Stimulated activated CD4-positive, alpha-beta T cell treated with anti-CD3 and anti-CD28 coated beads, Interleukin-12 subunit alpha, Interleukin-12 subunit beta, amount 100 ng/mL, for 24 hours (primary cell): Measurements from ENCODE around the gene HSF5.
"Not testable (repeated sequence)": the region's sequence is repeated elsewhere in the genome, so short reads cannot be mapped to it uniquely, and the experiment has no call there.

Source experiments
- DNase-seq, 2 experiments: peaks; one replicate each; pipeline ENCODE4 v3.0.0-alpha.2; 2020; ENCODE audit warnings: low read depth in 2 of 2

The HSF5 gene

DNA sequence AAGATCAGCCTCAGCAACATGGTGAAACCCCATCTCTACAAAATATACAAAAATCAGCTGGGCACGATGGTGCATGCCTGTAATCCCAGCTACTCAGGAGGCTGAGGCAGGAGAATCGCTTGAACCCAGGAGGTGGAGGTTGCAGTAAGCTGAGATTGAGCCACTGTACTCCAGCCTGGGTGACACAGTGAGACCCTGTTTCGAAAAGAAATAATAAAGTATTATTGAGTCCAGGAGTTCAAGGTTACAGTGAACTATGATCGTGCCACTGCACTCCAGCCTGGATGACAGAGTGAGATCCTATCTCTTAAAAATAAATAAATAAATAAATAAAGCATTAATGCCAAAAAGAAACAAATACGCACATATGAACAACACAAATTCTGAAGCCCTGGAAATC is 6.4 kb downstream of the HSF5 start:
- DNase-seq = not testable (repeated sequence)

DNA sequence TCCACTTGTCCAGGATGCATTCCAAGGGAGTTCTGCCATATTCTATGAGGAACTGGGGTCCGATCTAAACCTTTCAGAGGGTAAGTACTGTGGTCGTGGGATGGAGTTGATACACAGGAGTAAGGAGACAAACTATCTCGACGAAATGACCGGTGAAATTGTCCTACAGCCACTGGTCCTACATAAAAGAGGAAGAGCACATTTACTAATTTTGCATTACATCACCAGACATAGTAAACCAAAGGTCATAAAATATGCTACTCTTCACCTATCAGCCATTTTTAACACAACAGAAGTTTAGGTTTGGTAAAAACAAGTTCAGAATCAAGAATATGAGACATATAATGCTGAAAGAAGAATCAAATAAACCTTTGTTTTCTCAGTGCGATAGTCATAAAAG is 8.1 kb downstream of the HSF5 start:
- DNase-seq = no peak

DNA sequence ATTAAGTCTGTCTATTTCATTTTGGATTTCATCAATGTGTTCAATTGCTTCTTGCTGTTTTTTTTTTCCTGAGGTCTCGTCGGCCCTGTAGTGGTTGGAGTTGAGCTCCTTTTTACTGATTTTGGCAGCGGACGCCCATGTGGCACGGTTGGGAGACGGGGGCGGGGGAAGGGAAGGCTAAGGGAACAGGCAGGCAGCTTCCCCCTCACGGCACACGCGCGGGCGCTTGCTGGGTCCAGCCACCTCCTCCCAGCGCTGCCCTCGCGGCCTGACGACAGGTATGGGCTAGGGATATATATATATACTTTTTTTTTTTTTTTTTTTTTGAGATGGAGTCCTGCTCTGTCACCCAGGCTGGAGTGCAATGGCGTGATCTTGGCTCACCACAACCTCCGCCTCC is 11.4 kb downstream of the HSF5 start:
- no peak for DNase-seq

DNA sequence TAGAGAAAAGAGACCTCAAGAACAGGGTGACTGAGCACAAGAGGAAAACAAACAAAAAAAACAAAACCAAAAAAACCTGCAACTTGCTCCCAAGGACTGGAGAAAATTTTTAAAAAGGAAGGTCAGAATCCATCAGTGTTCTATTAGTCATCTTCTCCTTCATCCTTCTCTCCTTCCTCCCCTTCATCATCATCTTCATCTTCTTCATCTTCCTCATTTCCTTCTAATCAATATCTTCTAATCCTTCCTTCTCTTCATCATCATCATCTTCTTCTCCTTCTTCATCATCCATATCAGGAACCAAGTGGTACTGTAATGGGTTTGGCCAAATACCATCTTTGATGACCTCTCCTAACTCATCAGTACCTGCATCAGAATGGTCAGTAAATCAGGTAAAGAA is 12.2 kb downstream of the HSF5 start:
- DNase-seq = no peak

DNA sequence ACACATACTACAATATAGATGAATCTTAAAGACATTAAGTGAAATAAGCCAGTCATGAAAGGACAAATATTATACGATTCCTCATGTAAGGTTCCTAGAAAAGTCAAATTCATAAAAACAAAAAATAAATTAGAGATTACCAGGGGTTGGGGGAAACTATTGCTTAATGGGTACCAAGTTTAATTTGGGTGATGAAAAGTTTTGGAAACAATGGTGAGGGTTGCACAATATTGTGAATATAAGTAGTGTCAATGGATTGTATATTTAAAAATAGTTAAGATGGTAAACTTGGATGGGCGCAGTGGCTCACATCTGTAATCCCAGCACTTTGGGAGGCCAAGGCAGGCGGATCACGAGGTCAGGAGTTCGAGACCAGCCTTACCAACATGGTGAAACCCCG is 17.9 kb downstream of the HSF5 start:
- no peak for DNase-seq

DNA sequence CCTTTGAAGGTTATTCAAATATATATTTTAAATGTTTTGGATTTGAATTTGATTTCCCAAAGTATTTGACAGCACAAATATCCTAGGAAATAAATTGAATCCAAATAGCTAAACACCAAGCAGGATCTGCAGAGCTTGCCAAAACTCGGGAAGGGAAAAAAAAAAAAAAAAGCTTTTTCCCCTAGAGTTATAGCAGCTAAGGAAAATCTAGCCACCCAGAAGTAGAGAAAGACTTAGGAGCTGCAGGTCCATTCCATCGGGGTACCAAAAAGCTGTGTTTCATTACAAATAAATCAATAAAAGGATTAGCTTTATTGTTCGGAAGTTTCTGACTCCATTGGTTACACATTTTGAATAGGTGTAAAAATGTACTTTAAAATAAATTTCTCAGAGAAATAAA is 19.3 kb downstream of the HSF5 start:
- no peak for DNase-seq

DNA sequence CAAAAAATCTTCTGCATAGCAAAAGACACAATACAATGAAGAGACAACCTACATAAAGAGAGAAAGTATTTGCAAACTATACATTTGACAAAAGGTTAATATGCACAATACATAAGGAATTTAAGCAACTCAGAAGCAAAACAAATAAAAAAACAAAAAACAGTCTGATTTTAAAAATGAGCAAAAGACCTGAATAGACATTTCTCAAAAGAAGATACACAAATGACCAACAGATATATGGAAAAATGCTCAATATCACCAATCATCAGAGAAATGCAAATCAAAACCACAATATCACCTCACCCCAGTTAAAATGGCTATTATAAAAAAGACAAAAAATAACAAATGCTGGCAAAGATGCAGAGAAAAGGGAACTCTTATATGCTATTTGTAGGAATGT is 32.7 kb downstream of the HSF5 start:
- DNase-seq = no peak

DNA sequence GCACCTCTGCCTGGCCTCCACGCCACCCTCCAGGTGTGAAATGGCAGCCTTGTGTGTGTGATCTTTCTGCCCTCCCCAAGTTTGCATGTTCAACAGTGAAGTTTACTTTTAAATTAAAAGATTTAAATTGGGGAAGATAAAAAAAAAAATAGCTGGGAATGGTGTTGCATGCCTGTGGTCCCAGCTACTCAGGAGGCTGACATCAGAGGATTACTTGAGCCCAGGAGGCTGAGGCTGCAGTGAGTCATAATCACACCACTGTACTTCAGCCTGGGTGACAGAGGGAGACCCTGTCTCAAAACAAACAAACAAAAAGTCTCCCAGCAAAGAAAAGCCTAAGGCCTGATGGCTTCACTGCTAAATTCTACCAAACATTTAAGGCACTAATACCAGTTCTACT is 35.5 kb downstream of the HSF5 start:
- no peak for DNase-seq

DNA sequence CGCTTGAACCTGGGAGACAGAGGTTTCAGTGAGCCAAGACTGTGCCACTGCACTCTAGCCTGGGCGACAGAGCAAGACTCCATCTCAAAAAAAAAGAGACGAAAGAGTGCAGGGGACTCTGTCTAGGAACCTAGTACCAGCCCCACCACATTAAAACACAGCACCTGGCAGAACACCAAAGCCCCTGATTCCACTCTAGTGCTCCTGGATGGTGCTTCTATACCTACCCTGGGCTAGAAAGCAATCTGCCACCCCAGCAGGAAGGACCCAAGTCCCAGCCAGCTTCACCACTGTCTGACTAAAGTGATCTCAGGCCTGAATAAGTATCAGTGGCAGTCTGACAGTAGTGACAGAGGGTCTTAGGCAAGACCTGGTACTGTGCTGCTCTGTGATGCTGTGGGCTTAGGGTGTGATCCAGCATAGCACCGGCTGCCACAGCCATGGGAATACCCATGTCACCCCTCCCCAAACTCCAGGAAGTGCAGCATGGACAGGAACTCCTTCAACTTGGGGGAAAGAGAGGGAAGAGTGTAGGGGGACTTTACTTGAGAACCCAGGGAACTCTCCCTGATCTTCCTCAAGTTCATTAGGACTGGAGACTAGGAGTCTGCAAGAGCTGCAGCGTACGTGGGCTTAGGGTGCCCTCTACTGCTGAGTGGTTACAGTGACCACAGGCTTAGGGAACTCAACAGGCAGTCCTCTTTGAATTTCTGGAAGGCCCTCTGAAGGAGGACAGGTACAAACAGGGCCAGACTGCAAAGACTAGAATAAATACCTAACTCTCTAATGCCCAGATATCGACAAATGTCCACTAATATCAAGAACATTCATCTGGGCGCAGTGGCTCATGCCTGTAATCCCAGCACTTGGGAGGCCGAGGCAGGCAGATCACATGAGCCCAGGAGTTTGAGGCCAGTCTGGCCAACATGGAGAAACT is 40.9 kb downstream of the HSF5 start:
- peak; percentile 47 to 63 for DNase-seq

DNA sequence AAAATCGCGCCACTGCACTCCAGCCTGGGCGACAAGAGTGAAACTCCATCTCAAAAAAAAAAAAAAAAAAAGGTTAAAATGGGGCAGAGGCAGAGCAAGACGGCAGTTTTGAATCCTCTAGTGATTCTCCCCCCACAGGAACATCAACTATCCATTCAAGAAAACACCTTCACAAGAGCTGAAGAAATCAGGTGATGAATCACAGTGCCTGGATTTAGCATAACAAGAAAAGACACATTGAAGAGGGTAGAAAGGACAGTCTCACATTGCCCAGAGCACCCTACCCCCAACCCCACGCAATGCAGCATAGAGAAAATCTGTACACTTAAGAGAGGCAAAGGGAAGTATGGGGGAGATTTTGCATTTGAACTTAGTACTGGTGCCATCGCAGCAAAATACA is 42.1 kb downstream of the HSF5 start:
- DNase-seq = no peak

DNA sequence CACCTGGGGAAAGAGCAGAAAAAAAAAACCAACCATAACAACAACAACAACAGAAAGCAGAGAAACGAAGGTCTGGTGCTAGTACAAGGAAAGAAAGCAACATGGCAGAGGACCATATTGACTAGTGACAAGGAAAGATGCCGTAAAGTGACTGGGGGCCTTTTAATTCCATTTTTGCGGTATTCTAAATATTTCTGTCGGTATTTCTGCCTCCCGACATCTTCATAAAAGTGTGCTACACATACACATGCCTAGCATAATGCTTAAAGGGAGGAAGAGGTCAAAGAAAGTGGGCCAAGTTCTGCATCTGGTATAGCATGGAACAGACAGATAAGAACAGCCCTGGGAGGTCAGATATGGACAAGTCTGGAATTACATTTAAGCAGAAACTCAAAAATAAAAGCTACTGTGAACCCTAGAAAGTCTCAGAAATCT is 51.4 kb downstream of the HSF5 start:
- no peak for DNase-seq

DNA sequence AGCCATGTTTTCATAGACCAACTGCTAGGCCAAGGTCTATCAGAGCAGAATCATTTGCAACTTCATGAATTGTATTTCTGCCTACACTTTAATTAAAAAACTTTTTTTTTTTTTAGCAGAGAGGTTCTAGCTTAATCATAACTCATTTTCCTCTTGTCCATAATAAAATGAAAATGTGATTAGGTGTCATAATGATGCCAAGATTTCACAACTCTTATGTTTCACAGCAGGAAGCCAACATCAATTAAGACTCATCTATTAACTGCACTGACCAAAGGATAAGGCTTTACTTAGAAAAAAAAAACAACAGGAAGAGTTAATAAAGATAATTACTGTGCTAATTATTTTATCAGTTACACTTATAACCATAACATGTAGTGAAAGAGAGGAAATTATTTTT is 52.0 kb downstream of the HSF5 start:
- DNase-seq = no peak

DNA sequence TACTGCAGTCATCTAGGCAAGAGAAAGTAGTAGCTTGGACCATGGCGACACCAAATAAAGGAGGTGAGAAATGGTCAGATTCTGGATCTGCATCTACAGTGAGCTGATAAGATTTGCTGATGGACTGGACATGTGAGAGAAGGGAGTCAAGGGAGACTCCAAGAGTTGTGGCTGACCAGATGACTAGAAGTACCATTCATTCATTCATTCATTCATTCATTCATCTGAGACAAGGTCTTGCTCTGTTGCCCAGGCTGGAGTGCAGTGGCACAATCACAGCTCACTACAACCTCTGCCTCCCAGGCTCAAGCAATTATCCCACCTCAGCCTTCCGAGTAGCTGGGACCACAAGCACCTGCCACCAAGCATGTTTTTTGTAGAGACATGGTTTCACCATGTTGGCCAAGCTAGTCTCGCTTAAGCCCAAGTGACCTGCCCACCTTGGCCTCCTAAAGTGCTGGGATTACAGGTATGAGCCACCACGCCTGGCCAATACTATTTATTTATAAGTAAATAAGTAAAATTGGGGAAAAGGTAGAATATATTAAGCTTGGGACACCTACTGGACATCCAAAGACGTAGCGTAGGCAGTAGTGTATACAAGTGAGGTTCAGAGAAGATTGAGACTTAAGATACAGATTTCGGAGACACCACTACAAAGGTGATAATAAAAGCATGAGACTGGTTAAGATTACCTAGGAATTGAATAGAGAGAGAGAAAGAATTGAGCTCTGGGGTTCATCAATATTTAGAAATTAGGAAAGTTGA is 55.2 kb downstream of the HSF5 start:
- no peak for DNase-seq

DNA sequence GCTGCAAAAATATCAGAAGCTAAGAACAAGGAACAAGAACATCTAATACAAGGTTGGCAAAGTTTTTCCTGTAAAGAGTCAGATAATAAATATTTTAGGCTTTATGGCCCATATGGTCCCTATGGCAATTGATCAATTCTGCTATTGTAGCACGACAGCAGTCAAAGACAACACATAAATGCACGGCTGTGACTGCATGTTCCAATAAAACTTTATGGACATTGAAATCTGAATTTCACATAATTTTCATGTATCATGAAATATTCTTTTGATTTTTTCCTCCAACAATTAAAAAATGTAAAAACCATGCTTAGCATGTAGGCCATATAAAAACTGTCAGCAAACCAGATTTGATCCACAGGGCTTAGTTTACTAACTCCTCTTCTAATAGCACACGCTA is 60.4 kb downstream of the HSF5 start:
- DNase-seq = no peak

DNA sequence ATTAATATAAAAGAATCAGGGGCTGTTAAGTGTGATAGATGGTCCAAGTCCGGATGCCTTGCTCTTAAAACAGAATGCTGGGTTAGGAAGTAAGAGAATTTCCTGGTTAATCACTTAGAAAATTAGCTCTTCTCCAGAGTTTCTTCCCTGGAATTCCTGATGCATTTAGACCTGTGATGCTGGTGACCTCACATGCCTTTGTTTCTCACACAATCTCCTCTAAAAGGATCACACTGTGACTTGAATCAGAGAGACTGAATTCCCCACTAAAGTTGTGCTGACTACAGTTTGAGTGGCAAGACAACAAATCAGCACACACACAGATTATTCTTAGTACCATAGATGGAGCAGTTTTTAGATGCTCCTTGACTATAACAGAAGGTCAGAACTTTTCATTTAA is 66.5 kb downstream of the HSF5 start:
- no peak for DNase-seq

DNA sequence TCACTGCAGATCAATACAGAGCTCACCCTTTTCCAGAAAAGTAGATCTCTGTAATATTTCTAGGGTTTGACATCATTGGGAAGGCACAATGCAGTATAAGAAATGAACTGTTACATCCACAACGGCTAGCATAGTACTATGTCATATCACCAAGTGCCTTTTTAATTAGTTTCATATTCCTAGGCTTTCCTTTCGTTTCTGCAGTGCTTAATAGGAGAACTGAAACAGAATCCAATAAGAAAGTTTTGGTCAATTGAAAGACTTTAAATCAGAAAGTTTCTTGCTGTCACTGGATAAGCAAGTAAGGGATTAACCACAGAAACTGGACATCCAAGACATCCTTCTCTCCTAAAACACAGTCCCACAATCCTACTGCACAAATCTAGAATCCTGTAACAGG is 67.4 kb downstream of the HSF5 start:
- no peak for DNase-seq

DNA sequence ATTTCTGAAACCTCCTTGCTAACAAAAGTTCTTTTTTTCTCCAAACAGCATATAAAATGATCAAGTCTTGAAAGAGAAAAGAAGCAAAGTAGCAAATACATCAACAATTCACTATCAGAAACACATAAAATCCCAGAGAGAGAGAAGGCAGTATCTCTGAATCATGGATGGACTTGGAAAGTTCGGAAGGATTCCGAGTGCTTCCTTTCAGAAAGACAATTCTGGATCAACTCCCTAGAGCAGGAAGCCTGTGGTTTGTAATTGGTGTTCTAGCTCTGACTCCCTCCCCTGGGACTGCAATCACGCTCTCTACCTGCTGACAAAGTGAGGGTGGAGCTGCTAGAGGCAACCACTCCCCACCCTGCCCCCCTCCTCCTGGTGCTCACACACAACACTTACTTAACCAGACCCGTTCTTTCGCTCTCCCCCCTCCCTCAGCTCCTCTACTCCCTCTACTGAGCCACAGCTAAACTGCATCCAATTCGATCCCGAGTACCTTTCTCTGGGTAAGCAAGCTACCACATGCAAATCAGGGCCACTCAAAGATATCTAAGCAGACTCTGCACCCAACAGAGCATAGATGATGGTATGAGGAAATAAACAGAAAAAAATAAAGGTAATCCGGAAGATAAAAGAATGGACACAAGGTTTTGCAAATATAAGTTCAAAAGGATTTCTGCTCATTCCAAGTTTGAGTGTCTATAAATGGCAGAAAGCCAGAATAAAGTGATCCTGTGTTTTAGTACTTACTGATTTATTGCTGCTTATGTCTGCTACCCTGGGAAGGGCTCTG is 70.7 kb downstream of the HSF5 start, which contains the start of gene RNF43:
TSS of gene RNF43 (minus strand) at position 235 of the 793 bp plus-strand sequence. CDS start 1,957 bp downstream, outside the sequence.
- peak; percentile 59 to 82 for DNase-seq

DNA sequence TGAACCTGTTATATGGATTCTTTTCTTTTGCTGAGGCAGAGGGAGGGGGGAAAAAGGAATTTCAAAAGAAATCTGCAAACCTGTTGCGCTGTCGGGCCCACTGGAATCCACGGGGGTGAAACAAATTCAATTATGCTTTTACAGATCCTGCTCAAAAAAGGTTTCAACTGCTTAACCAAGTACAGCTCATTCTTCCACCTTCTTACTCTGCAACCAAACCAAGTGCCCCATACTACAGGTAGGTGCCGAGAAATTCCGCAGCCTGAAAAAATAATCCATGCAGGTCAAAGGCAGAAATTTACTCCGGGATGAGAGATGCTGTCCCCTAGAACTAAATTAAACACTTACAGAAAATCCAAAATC is 71.3 kb downstream of the HSF5 start:
- no peak for DNase-seq

DNA sequence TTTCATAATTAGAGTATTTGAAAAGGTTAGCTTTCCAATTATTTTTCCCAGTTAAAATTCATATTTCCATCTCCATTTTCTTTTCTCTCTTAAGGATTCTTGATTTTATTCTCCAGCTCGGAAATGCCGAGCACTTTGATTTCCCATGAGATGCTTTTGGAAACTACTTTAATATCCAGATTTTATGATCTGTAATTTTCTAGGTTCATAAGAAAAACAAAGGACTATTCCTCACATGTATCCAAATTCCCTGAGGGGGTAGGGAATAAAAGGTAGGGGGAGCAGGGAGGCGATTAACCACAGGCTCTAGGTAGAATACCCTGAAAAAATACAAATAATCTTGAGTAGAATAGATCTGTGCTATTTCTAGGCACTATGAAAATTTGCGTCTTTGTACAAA is 71.8 kb downstream of the HSF5 start:
- DNase-seq = no peak

DNA sequence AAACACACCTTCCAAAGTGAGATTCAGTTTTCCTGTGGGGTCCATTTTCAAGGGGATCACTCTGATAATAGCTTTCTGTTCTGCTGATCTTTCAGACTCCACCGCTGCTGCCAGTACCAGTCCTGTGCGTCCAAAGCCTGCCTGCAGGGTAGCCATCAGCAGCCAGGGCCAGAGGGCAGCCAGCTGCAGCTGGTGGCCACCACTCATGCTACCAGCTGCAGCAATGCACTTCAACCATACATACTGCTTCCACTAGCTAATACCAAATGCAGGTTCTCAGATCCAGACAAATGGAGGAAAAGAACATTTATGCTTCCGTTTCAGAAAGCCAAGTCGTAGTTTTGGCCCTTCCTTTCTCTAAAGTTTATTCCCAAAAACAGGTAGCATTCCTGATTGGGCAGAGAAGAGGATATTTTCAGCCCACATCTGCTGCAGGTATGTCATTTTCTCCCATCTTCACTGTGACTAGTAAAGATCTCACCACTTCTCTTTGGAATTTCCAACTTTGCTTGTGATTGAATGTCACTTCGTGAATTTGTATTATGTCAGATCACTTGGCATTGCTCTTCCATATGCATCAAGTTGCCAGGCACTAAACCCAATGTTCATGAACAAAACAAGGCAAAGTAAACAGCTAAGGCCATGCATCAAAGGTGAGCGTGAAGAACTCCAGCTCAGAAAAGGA is 72.7 kb downstream of the HSF5 start:
- no peak for DNase-seq

DNA sequence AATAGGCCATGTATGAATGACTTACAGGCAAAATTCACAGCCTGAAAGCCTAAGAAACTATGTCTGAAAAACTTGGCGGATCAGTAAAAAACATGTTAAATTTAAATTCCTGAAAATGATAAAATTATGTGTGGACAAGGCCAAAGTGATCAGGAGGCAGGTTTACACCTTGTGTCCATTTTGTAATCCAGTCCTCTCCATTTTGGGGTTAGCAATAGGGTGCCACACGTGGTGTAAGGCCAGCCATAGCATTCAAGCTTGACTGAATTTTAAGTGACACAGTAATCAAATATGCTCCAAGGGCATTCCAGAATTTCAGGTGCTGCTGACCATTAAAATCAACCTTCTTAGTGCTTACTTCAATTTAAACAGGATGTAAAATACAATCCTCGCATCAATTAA is 73.6 kb downstream of the HSF5 start:
- DNase-seq = no peak

DNA sequence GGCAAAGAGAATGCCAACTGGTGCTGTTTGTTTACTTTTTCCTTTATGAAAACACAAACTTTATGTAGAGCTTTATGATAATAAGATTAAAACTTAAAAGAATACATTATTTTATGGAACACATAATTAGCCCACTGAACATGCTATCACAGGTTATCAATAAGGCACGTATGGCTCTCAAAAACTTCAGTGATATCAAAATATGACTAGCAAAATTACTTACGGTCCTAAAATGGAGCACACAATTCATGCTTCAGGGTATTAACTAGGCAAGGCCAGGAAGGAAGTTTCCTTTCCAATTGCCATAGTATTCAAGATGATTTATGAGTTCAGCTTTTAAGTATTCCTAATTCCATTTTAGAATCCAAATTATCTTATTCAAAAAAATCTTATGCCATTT is 74.5 kb downstream of the HSF5 start:
- no peak for DNase-seq
